Measurements from ENCODE around the gene SFT2D3. TPM values are rescaled to one million over a fixed set of nuclear protein-coding genes. Genes with fewer than 3 reads are reported as not detected.
A peak's percentile ranks its signal among the peaks of the same experiment; 100 is the strongest.

Gene SFT2D3
- total and polyA plus RNA-seq, 2 of the 13 experiments (the other 11 are each of a cell fraction or from before 2014, with no cell fraction given) = 8.3 to 9.4 TPM

DNA sequence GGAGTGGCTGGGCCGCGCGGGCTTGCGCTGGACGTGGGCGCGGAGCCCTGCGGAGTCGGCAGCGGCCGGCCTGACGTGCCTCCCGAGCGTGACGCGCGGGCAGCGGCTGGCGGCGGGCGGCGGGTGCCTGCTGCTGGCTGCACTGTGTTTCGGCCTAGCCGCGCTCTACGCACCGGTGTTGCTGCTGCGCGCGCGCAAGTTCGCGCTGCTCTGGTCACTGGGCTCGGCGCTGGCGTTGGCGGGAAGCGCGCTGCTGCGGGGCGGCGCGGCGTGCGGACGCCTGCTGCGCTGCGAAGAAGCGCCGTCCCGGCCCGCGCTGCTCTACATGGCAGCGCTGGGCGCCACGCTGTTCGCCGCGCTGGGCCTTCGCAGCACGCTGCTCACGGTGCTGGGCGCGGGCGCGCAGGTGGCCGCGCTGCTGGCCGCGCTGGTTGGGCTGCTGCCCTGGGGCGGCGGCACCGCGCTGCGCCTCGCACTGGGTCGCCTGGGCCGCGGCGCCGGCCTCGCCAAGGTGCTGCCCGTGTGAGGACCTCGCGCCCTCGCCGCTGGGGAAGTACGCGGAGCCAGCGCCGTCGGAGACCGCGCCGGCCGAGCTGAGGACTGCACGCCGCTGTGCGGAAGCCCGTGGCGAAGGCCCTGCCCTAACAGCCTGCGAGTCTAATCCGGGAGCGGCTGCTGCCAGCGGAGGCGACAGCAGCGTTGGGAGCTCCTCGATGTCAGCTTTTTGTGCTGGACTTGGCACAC lies 526 bp downstream of the SFT2D3 start (continued):
- TF ChIP-seq, protein P1, sequence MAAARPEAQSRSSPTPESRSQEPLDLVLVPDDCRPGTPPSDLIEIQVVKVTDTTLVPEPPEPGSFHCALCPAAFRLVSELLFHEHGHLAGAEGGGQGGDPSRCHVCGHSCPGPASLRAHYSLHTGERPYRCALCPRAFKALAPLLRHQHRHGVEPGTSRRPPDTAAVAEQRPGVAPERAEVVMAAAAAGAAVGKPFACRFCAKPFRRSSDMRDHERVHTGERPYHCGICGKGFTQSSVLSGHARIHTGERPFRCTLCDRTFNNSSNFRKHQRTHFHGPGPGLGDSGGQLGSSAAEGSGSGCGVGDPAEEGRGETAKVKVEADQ (CRISPR knock-in tag; IDR thresholded peaks at IDR 0.05; ENCODE audit: borderline replicate concordance) = peak; percentile 87
- no peak for TF ChIP-seq MAFG (CRISPR knock-in tag; IDR thresholded peaks at IDR 0.05)
- TF ChIP-seq ZFP36L2 (CRISPR knock-in tag; IDR thresholded peaks at IDR 0.05) = no peak
- no peak for TF ChIP-seq ZNF615 (CRISPR knock-in tag; IDR thresholded peaks at IDR 0.05; ENCODE audit: borderline replicate concordance)
- TF ChIP-seq CHCHD3 (CRISPR knock-in tag; IDR thresholded peaks at IDR 0.05) = peak; percentile 61; the same call in 1 of the 2 replicates
- peak; percentile 93 for TF ChIP-seq NFKB2 (CRISPR knock-in tag; IDR thresholded peaks at IDR 0.05; ENCODE audit: borderline replicate concordance)
- peak; percentile 45; the same call in 1 of the 2 replicates for TF ChIP-seq ZNF768 (CRISPR knock-in tag; IDR thresholded peaks at IDR 0.05)
- TF ChIP-seq, protein P2, sequence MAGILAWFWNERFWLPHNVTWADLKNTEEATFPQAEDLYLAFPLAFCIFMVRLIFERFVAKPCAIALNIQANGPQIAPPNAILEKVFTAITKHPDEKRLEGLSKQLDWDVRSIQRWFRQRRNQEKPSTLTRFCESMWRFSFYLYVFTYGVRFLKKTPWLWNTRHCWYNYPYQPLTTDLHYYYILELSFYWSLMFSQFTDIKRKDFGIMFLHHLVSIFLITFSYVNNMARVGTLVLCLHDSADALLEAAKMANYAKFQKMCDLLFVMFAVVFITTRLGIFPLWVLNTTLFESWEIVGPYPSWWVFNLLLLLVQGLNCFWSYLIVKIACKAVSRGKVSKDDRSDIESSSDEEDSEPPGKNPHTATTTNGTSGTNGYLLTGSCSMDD (CRISPR knock-in tag; IDR thresholded peaks at IDR 0.05) = peak; percentile 70; the same call in 1 of the 2 replicates
- TF ChIP-seq, protein P3, sequence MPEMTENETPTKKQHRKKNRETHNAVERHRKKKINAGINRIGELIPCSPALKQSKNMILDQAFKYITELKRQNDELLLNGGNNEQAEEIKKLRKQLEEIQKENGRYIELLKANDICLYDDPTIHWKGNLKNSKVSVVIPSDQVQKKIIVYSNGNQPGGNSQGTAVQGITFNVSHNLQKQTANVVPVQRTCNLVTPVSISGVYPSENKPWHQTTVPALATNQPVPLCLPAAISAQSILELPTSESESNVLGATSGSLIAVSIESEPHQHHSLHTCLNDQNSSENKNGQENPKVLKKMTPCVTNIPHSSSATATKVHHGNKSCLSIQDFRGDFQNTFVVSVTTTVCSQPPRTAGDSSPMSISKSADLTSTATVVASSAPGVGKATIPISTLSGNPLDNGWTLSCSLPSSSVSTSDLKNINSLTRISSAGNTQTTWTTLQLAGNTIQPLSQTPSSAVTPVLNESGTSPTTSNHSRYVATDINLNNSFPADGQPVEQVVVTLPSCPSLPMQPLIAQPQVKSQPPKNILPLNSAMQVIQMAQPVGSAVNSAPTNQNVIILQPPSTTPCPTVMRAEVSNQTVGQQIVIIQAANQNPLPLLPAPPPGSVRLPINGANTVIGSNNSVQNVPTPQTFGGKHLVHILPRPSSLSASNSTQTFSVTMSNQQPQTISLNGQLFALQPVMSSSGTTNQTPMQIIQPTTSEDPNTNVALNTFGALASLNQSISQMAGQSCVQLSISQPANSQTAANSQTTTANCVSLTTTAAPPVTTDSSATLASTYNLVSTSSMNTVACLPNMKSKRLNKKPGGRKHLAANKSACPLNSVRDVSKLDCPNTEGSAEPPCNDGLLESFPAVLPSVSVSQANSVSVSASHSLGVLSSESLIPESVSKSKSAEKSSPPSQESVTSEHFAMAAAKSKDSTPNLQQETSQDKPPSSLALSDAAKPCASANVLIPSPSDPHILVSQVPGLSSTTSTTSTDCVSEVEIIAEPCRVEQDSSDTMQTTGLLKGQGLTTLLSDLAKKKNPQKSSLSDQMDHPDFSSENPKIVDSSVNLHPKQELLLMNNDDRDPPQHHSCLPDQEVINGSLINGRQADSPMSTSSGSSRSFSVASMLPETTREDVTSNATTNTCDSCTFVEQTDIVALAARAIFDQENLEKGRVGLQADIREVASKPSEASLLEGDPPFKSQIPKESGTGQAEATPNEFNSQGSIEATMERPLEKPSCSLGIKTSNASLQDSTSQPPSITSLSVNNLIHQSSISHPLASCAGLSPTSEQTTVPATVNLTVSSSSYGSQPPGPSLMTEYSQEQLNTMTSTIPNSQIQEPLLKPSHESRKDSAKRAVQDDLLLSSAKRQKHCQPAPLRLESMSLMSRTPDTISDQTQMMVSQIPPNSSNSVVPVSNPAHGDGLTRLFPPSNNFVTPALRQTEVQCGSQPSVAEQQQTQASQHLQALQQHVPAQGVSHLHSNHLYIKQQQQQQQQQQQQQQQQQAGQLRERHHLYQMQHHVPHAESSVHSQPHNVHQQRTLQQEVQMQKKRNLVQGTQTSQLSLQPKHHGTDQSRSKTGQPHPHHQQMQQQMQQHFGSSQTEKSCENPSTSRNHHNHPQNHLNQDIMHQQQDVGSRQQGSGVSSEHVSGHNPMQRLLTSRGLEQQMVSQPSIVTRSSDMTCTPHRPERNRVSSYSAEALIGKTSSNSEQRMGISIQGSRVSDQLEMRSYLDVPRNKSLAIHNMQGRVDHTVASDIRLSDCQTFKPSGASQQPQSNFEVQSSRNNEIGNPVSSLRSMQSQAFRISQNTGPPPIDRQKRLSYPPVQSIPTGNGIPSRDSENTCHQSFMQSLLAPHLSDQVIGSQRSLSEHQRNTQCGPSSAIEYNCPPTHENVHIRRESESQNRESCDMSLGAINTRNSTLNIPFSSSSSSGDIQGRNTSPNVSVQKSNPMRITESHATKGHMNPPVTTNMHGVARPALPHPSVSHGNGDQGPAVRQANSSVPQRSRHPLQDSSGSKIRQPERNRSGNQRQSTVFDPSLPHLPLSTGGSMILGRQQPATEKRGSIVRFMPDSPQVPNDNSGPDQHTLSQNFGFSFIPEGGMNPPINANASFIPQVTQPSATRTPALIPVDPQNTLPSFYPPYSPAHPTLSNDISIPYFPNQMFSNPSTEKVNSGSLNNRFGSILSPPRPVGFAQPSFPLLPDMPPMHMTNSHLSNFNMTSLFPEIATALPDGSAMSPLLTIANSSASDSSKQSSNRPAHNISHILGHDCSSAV (CRISPR knock-in tag; IDR thresholded peaks at IDR 0.05; ENCODE audit: borderline replicate concordance) = peak; percentile 31; the same call in 1 of the 2 replicates
- 0 out of 2 replicates have a peak, but pooled peaks have one; percentile 72 for TF ChIP-seq SATB2 (CRISPR knock-in tag; IDR thresholded peaks at IDR 0.05)
- no peak for TF ChIP-seq AGO1 (IDR thresholded peaks at IDR 0.05; ENCODE audit: low read depth, low read length, poor library complexity, severe bottlenecking)
- TF ChIP-seq, protein P4, sequence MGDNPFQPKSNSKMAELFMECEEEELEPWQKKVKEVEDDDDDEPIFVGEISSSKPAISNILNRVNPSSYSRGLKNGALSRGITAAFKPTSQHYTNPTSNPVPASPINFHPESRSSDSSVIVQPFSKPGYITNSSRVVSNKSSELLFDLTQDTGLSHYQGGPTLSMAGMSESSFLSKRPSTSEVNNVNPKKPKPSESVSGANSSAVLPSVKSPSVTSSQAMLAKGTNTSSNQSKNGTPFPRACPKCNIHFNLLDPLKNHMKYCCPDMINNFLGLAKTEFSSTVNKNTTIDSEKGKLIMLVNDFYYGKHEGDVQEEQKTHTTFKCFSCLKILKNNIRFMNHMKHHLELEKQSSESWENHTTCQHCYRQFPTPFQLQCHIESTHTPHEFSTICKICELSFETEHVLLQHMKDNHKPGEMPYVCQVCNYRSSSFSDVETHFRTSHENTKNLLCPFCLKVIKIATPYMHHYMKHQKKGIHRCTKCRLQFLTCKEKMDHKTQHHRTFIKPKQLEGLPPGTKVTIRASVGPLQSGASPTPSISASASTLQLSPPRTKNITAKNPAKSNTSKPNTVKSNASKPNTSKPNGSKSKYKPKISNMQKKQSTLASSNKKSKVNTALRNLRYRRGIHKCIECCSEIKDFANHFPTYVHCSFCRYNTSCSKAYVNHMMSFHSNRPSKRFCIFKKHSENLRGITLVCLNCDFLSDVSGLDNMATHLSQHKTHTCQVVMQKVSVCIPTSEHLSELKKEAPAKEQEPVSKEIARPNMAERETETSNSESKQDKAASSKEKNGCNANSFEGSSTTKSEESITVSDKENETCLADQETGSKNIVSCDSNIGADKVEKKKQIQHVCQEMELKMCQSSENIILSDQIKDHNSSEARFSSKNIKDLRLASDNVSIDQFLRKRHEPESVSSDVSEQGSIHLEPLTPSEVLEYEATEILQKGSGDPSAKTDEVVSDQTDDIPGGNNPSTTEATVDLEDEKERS (CRISPR knock-in tag; IDR thresholded peaks at IDR 0.05) = peak; percentile 92

Measured in HepG2 (cell line).